Esophagus muscularis mucosa (tissue), 3 donors: ENCODE results near the gene PTPRT.

ENCODE experiments used
- CTCF ChIP-seq, 3 experiments: fragments of 200-600 bp in 2 of 3; fragments of 450-650 bp in 1 of 3; sonication (generic) in 2 of 3; IDR thresholded peaks; one replicate each; pipeline ENCODE4 v1.5.1; 2017 to 2019; ENCODE audit warnings: antibody characterized with exemption in 3 of 3, mild to moderate bottlenecking in 2 of 3, moderate library complexity in 1 of 3
- POLR2A ChIP-seq: fragments of 450-650 bp; IDR thresholded peaks from one replicate; pipeline ENCODE4 v1.6.1; 2017; ENCODE audit warnings: antibody characterized with exemption, moderate library complexity, mild to moderate bottlenecking, low read depth

- no peak for TF ChIP-seq CTCF (IDR thresholded peaks at IDR 0.05)
- TF ChIP-seq POLR2A = no peak
These were observed 640.2 kb downstream of the PTPRT start for GRCh38 chr20:42549496-42549895.
